GM18517 (cell line): ENCODE measurements around the gene DGCR6L.
"Not testable (repeated sequence)": the region's sequence is repeated elsewhere in the genome, so short reads cannot be mapped to it uniquely, and the experiment has no call there.

ENCODE experiments used
- ATAC-seq: cut with Tn5 transposase; IDR thresholded peaks from one replicate; pipeline ENCODE4 v1.9.1; 2021; ENCODE audit warnings: mild to moderate bottlenecking, moderate library complexity; ENCODE audit not compliant: unreplicated experiment

The DGCR6L gene

DNA sequence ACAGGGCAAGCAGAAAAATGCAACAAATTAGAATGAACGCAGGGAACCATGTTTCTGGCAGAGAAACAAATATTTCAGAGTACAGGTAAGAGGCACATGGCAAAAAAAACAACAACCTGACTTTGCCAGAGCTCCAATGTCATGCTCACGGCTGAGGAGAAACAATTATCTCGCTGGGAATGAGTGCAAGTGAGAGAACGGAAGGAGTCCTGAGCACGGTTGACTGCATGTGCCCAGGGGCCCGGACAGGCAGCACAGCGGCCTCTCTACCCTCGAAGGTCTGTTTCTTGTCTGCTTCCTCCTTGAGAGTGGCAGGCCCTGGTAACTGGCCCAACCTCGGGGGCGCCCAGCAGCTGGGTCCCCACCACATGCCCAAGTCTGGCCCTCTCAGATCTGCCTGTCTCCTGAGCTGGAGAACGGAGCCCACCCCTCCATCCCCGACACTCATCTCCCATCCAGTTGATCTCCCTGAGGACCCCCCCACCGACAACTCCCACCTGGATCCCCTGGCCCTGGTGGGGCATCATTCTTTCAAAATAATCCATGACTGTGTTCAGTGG, 27.1 kb downstream of the DGCR6L start:
- ATAC-seq = no peak

DNA sequence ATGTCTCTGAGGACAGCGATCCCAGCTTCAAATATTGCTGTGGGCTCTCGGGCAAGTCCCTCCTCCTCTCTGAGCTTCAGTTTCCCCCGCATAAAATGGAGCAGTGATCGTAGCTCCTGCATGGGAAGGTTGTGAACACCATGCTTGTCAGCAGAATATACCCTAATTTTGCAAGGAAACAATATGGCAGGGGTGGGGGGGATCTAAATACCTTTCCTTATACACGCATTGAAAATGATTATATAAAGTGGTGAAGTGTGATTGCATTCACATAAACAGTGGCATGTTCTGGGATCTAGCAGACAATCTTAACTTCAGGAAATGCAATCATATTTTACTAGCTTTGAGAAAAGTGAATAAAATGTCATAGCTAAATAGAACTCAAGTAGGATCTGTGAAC, 27.8 kb downstream of the DGCR6L start:
- no peak for ATAC-seq

DNA sequence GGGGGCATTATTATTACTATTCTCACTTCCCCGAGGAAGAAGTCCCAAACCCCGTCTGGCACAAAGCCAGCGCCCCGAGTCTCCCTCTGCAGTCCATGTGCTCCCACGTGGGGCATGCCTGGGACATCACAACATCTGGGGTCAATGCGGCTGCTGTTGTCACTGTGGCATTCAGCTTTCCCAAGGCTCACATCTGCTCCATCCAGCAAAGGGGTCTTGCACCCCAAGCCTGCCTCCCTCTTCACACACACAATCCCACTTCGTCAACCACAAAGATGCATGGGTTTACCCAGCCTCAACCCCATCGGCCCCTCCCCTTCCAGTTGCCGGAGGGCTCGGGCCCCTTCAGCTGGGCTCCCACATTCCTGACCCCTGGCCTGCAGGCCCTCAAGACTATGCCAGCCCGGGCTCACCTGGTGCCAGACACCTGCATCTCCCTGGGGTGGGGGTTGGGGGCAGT, 28.2 kb downstream of the DGCR6L start:
- no peak for ATAC-seq

DNA sequence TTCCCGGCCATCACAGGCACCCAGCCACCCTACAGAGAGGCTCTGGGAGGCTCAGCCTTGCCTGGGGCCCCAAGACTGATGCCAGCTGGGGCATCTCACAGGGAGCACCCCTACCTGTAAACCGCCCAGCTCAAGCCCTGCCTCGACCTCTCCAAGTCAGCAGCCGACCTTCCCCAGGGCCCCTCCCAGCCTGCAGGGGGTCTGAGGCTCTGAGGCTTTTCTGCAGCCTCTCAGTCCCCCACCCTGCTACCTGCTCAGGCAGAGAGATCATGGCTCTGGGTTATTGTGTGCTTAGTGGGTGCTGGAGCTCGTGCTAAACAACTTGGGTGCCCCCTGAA, 28.6 kb downstream of the DGCR6L start:
- ATAC-seq = no peak

DNA sequence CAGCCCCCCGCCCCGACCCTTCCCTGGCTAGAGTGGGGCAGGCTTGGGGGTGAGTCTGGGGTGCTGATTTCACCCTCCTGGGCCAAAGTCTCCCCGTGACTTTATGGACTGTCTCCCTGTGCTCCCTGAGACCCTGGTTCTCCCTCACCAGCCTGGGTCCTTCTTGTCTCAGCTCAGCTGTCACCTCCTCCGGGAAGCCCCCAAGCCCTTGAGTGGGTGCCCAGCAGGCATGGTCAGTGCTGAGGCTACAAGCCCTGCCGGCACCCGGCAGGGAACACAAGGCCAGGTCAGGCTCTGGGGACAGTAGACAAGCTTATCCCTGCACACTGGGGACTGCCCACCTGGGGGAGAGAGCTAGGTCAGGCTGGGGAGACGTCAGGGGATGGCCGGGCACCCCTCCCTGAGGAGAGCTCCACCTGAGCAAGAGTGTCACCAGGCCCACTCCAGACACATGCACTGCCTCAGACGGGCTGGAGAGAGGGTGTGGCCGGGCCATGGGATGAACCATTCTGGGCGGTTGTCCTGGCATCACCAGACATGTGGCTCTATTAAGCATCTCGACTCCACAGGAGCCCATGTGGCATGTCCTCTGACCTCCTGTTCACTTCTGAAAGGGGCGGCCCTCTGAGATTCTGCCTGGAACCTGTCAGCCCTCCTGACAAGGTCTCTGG, 29.1 kb downstream of the DGCR6L start:
- ATAC-seq = no peak

DNA sequence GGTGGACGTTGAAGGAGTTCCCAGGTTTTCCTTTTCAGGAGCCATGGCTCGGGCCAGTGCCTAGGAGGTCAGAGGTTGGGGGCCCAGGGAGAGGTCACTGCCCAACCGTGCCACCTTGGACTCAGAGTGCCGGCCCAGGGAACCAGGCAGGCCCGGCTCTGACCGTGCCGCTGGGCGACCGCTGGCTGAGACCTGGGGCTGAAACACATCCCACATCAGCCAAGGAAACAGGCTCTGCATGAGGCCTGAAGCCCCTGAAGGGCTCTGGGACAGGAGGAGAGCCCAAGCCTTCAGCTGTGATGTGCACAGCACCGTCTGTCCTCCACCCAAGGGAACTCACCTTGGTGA, 29.8 kb downstream of the DGCR6L start:
- no peak for ATAC-seq

DNA sequence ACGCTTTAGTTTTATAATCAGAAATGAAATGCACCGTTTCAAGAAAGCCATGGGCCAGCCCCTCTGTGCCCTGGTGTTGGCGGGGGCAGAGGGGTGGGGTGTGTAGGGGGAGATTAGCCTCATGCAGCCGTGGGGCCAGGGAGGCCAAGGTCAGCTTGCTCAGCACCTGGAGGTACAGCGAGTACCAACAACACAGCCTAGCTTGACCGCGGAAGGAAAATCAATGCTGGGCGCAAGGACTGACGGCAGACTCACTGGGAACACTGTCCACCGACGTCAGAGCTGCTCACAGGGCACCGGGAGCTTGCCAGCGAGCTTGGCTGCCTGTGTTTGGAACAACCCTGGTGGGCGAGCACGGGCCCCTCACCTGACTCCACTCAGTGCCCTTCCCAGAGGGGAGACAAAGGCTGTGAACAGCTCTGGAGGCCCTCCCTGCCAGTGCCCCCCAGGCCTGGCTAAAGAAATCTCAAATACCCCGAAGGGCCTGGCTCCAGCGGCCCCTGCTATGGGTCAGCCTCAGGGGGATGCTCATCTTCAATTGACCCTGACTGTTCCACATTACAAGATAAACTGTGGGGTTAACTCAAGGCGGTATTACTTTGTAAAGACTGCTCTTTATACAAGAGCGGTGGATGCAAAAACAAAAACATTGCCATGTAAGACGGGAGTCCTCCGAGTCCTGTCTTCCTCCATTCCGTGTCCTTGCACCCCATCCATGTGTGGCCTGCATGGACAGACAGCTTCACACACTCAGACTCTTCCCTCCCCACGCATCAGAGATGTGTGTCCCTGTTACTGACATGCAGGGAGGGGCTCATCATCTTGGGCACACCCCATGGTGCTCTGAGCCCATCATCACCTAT, 30.4 kb downstream of the DGCR6L start:
- ATAC-seq = not testable (repeated sequence)

DNA sequence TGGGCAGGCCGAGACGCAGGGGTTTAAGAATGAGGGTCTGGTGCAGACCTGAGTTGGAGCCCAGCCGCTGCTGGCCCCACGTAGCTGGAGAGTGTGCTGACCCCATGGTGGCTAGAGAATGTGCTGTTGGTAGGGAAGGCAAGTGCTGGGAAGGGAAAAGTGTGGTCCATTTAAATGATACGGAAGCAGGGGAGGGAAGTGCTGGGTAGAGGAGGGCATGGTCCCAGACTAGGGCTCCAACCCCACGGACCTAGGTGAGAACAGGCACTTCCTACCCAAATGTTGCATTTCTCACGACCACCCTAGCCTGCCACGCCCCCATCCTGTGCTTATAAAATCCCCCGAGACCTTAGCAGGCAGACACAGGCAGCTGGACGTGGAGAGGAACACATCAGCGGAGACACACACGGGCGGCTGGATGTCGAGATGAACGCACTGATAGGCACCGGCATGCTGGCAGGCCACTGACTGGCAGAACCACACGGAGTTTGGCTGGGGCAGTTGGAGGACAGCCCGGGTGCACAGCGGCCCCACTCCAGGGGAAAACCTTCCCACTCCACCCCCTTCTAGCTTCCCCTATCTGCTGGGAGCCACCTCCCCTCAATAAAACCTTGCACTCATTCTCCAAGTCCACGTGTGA, 33.0 kb downstream of the DGCR6L start:
- ATAC-seq = not testable (repeated sequence)

DNA sequence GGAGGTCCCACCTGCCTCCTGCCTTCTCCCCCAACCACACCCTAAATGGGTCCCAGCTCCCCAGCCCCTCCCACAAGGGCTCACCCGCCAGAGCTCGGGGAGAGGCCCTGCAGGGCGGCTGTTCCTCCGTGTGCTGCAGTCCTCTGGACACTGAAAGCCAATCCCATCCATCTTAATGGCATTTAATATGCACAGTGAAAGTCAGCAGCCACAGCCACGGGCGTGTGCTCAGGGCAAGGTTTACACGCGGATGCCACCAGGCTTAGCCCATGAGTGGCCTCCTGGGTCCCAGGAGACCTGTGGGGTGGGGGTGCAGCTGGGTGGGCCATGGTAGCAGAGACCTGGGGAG, 33.6 kb downstream of the DGCR6L start:
- not testable (repeated sequence) for ATAC-seq

DNA sequence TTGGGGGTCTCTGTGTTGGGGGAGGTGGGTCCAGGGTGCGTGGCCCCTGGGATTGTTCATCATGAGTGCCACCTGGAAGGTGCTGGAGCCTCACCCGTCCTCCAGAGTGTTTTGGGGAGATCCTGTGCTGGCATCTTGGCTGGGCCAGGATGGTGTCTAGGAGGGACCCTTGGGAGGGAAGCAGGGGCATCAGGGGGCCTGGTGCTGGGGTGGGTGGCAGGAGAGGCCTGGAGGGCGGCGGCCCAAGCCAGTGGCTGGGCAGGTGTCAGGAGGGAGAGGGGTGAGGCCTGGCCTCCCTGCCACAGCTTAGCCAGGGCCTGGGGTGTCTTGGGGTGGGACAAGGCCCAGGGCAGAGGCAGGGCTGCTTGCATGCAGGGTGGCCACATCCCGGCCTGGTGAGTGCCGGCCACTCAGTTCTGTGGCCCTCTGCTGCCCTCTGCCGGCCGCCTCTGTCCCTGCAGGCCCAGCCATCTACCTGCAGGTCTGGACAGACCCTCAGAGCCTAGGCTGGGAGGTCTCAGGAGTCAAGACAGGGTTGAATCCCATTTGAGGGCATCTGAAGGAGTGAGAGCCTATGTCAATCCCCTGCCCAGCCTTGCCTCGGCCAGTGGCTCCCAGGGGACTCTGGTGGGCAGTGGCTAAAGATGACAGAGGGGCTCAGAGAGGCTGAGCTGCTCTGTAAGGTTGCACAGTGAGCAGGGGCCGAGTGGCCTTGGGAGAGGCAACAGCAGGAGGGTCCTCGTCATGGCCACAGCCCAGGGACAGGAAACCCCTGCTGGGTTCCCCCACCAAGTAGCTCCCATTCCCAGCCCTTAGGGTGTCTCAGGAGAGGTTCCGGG, 34.2 kb downstream of the DGCR6L start:
- not testable (repeated sequence) for ATAC-seq

DNA sequence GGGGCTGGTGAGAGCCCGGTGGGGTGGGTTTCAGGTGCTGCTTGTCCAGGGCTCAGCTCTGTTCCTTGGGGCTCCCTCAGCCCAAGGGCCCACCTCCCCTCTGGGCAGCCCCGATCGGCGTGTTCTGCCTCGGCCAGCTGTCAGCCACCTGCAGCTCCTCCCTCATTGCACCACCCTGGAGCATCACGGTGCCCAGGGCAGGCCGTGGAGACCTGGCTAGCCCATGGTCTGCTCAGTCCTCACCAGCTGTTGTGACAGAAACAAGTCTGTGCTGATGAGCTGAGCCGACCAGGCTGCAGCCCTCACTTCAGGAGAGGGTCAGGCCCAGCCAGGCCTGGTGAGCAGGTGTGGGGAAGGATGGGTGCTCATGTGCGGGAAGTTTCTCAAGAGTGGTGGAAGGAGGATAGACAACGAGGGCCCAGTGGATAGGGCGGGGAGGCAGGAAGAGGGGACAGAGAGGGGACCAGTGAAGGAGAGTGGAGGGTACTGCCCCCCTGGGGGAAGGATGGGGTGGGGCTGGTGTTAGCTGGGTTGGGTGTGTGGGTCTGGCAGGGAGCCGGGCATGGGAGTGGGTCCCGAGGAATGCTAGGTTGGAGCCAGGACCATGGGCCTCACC, 35.3 kb downstream of the DGCR6L start:
- ATAC-seq = no peak

DNA sequence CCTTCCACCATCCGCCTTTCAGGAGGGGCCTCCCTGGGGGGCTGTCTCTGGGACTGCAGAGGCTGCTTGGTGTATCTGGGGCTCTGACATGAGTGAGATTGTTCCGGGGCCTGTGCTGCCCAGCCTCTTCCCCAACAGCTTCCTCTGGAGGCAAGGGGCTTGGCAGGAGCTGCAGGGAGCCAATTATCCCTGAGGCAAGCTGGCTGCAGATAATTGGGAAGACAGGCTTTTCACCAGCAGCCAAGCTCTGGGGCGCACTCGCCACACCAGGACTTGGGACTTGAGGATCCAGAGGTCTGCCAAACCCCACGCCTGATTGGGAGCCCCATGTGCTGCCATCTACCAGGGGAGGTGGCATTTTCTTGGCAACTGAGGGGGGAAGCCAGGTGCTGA, 36.2 kb downstream of the DGCR6L start:
- ATAC-seq = no peak

DNA sequence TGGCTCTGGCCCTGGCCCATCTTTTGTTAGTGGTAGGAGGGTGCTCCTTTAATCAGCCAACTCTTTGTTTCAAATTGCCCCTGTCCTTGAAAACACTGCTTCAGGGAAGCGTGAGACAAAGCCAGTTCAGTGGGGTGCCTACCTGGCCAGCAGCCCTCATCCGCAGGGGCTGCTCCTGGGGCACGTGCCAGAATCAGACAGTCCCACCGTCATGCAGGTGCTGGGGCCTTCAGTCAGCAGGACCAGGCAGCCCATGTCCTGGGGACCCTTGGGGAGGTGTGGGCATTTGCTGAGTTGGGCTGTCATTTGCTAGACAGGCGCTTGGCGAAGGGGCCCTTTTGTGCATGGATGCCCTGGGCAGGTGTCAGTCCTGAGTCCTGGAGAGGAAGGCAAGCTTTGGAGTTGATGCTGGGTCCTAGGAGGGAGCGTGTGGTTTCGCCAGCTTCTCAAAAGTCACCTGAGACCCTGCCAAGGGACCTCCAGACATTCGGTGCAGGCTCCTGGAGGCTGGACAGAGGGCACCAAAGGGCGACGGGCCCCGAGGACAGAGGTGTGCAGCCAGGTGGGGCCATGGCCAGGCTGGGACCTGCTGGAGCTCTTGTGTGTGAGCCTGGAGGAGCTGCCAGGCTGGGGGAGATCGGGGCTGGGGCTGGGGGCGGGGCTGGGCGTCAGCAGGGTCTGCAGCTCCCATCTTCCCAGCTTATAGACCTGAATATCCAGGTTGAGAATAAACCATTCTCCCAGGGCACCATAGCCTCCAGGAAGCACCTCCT, 36.8 kb downstream of the DGCR6L start:
- ATAC-seq = no peak

DNA sequence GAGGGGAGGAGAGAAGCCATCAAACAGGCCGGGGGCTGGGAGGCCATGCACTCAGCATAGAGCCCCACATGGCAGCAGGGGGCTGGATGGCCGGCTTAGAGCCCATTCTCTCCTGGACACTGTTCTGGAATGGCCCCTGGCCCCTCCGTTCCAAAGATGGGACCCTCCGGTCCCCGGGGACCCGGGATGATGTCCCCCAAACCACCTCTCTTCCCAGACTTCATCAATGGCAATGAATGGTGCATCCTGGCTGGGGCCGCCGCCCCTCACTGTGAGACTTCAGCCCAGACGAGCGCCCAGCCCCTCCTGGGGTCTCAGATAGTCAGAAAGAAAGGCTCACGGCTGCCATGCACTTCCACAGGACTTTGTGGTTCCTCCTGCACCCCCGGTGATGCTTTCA, 38.0 kb downstream of the DGCR6L start:
- no peak for ATAC-seq

DNA sequence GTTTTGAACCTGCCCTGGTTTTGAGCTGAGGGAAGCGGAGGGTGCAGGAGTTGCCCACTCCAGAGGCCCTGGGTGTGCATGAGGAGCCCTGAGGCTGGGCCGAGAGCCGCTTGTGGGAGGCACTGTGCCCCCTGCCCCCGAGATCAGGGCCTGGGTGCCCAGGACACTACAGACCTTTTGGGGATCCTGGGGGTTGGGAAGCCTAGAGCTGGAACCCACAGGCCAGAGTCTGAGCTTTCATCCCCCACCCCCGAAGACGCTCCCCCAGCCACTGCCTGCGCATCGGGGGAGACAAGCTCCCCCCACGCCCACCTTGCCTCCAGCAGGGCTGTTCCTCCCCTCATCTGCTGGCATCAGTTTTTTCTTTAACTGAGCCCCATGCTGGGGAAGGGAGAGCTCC, 38.4 kb downstream of the DGCR6L start:
- not testable (repeated sequence) for ATAC-seq

DNA sequence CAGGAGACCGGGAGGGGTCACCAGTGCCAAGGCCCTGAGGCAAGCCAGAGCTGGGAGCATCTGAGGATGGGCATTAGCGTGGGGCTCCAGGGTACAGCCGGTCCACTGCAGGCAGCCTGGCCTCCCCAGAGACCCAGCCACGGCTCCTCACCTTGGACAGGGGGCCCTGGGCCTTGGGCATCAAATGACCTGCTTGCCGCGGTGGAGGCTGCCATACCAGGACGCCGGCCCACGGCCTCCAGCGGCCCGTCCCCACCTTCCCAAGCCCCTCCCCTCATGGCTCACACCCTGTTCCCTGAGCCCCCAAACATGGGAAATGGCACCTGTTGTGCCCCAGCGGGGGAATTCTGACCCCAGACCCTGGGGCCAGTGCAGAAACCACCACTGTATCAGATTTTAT, 39.0 kb downstream of the DGCR6L start:
- no peak for ATAC-seq

DNA sequence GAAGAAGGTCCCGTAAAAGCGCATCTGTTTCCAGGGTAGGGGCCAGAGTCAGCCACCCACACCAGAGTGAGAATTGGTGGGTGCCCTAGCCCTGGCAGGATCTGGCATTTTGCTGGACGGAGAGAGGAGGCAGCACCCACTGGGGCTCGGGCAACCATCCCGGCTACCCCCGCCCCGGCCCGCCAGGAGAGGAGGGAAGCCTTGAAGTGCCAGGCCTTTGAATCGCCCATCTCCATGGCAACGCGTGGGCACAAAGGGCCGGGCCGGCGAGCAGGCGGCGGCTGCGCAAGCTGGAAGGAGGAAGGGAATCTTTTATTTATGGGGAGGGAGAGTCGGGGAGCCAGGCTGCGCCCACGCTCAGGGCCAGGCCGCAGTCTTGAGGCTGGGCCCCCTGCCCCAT, 39.7 kb downstream of the DGCR6L start:
- ATAC-seq = not testable (repeated sequence)

DNA sequence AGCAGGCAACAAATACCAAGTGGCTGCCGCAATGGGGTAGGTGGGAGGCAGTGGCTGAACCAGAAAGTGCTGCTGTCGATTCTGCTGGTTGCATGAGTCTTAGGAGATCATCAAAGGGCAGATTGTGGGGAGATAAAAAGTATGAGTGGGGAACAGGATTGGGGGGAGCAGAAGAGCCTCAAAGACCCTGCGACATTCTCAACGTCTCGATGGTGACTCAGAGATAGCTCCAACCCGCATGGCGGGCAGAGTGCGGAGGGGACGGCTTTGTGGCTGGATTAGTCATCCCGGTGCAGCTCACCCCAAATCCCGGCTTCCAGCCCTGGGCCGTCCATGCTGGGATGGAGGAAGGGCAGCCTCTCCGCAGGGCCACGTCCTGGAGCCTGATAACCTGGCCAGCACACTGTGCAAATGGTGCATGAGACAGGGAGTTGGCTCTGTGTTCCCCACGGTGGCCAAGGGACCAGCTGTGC, 40.2 kb downstream of the DGCR6L start:
- no peak for ATAC-seq

DNA sequence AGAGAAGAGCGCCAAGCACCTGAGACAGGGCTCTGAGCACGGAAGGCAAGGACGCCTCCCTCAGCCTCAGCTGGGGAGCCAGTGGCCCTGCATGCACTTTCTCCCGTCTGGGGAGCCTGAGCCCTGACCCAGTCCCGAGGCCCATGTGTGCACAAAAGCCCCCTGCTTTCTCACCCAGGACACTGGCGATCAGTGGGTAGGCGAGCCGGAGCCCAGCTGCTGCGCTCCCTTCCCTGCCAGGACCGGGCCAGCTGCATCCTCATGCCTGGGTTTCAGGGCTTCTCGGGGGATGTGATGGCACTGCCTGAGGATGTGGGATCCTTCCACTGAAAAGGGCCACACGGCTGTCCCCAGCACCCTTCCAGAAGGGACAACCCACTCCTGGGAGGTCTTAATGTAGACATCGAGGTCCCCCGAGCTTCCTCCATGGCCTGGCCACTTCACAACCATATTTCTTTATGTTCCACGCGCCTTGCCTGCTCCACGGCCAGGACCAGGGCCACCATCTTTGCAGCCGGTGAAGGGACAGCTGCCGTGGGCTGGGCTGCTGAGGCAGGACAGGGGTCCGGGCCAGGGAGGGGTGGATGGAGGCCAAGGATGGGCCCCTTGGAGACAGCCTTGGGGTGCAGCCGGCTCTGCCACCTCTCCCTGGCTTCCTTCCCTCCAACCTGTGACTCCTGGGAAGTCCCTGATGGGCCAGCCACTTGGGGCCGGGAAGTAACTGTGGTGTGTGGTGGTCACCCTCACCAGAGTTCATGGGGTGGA, 41.0 kb downstream of the DGCR6L start:
- not testable (repeated sequence) for ATAC-seq
